ENCODE data around the gene PLOD1. TPM values are rescaled to one million over a fixed set of nuclear protein-coding genes. Genes with fewer than 3 reads are reported as not detected.

PLOD1 gene
- total RNA-seq, 1 donor from 2014 or later: 61.6 TPM

- no peaks in the 10 kb centered on the region for H3K27me3 ChIP-seq (ENCODE audit: low read depth)
- DNase-seq: no peak
- no peak overlapping the region for H3K4me3 ChIP-seq
- H3K36me3 ChIP-seq: peaks cover 6% of the 10 kb centered on the region
- H3K4me1 ChIP-seq: peaks cover 22% of the 10 kb centered on the region
- H3K27ac ChIP-seq (replicated peaks): no peak overlapping the region
- no peaks in the 10 kb centered on the region for H3K9me3 ChIP-seq (replicated peaks)
- TF ChIP-seq, protein P1, sequence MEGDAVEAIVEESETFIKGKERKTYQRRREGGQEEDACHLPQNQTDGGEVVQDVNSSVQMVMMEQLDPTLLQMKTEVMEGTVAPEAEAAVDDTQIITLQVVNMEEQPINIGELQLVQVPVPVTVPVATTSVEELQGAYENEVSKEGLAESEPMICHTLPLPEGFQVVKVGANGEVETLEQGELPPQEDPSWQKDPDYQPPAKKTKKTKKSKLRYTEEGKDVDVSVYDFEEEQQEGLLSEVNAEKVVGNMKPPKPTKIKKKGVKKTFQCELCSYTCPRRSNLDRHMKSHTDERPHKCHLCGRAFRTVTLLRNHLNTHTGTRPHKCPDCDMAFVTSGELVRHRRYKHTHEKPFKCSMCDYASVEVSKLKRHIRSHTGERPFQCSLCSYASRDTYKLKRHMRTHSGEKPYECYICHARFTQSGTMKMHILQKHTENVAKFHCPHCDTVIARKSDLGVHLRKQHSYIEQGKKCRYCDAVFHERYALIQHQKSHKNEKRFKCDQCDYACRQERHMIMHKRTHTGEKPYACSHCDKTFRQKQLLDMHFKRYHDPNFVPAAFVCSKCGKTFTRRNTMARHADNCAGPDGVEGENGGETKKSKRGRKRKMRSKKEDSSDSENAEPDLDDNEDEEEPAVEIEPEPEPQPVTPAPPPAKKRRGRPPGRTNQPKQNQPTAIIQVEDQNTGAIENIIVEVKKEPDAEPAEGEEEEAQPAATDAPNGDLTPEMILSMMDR (IDR thresholded peaks at IDR 0.05; ENCODE audit: borderline replicate concordance): no peak
- intact Hi-C loops (cut with micrococcal nuclease): no loop called here
Measured at GRCh38 chr1:11914024-11914423, 20.5 kb upstream of the PLOD1 start.

DNA sequence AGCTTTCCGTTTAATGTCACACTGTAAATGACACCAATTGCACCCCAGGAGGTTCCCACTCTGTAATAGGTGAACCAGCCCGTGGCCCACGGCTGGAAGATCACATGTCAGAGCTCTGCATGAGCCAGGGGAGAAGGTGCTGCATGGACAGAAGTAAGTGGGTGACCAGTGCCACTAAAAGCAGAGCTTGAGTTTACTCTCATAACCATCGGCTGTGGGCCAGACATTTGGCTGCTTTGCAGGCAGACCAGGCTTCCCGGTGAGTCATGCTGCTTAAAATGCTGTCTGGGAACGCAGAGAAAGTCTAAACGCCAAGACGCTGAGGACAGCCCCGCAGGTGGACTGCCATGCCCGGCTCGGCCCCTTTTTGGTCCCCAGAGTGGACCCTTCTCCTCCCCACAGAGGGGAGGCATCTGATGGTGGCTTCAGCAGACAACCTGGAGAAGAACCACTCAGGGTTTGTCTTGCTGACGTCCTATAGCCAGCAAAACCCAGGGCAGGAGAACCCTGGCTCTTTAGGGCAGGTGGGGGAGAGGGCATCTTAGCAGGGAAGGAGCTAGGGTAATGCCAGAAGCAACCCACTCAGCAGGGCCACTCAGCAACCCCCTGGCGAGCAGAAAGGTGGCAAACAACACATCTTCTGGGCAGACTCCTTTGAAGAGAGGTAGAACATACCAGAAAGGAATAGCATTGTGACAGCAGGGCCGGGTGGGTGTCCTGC is 15.6 kb upstream of the PLOD1 start:
- DNase-seq: peak; percentile 72
- Histone ChIP-seq H3K4me1 (peaks cover 62% of the 10 kb centered on the region), H3K27ac (replicated peaks) (peak overlapping the region; percentile 82), H3K9me3 (replicated peaks) (no peaks in the 10 kb centered on the region), H3K36me3 (peaks cover 50% of the 10 kb centered on the region), H3K4me3 (no peak overlapping the region), H3K27me3 (ENCODE audit: low read depth) (no peaks in the 10 kb centered on the region)
- intact Hi-C loops (cut with micrococcal nuclease): no loop called here
- TF ChIP-seq, protein P1 (IDR thresholded peaks at IDR 0.05; ENCODE audit: borderline replicate concordance): no peak

GRCh38 chr1:11919621-11920020 is 14.9 kb upstream of the PLOD1 start:
- Histone ChIP-seq H3K36me3 (peaks cover 50% of the 10 kb centered on the region), H3K27ac (replicated peaks) (peak overlapping the region; percentile 82), H3K4me1 (peaks cover 69% of the 10 kb centered on the region), H3K27me3 (ENCODE audit: low read depth) (no peaks in the 10 kb centered on the region), H3K4me3 (no peak overlapping the region), H3K9me3 (replicated peaks) (no peaks in the 10 kb centered on the region)
- DNase-seq: no peak
- intact Hi-C loops (cut with micrococcal nuclease): no loop called here
- TF ChIP-seq, protein P1 (IDR thresholded peaks at IDR 0.05; ENCODE audit: borderline replicate concordance): no peak

DNA sequence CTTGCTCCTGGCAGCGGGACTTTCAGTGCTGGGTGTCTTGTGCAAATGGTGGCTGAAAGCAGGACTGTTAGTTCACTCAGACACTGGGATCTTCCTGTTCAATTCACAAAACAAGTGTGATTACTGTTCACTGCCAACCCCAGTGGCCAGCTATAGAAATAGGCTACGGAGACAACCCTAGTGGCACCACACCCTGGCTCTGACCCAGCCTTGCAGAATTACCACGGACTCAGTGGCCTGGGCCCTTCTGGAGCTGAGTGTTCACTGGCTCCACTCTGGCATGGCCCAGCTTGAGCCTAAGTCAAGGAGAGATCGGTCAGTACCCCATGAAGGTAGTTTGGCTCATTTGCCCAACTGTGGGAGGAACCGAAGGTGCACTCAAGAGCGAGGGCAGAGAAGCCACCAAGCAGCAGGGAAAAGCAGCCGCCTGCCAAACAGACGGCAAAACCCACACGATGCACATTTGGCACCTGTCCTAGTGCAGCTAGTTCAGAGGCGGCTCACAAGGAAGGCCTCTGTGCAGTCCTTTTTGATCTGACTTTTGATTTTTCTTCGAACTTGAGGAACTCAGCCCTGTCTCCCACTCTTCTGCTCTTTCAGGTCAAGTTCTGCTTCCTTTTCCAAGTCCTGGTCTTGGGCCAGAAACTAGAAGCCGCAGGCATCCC is 14.1 kb upstream of the PLOD1 start:
- peaks cover 50% of the 10 kb centered on the region for H3K36me3 ChIP-seq
- intact Hi-C loops (cut with micrococcal nuclease): no loop called here

DNA sequence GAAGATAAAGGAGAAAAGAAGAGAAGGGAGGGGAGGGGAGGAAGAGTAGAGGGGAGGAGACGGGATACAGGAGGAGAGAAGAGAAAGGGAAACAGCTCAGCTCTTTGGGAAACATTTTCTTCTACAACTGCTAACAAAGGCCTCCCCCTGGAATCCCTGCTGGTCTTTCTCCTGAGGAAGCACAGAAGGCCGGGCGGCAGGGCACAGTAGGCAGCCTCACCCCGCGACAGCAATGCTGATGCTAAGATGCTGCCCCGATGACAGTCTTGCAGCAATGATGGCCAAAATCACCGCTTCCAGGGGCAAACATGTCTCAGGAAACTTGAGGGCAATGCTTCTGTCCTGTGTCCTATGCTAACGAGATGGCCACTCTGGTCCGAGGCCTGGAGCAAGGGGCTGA is 13.5 kb upstream of the PLOD1 start:
- TF ChIP-seq, protein P1 (IDR thresholded peaks at IDR 0.05; ENCODE audit: borderline replicate concordance): no peak
- peaks cover 50% of the 10 kb centered on the region for H3K36me3 ChIP-seq
- peaks cover 80% of the 10 kb centered on the region for H3K4me1 ChIP-seq
- intact Hi-C loops (cut with micrococcal nuclease): no loop called here
- H3K27ac ChIP-seq (replicated peaks): peak overlapping the region; percentile 50
- DNase-seq: no peak
- no peaks in the 10 kb centered on the region for H3K9me3 ChIP-seq (replicated peaks)
- no peaks in the 10 kb centered on the region for H3K27me3 ChIP-seq (ENCODE audit: low read depth)
- no peak overlapping the region for H3K4me3 ChIP-seq

More for the DNA sequence above, 14.1 kb upstream of the PLOD1 start:
- DNase-seq: no peak
- Histone ChIP-seq H3K4me3 (no peak overlapping the region), H3K27ac (replicated peaks) (peak overlapping the region; percentile 50), H3K27me3 (ENCODE audit: low read depth) (no peaks in the 10 kb centered on the region), H3K4me1 (peaks cover 77% of the 10 kb centered on the region), H3K9me3 (replicated peaks) (no peaks in the 10 kb centered on the region)
- TF ChIP-seq, protein P1 (IDR thresholded peaks at IDR 0.05; ENCODE audit: borderline replicate concordance): no peak

Data from left ventricle myocardium inferior (tissue), 1 donor.